OCI-LY7 (cell line): ENCODE data around the gene FBXO5. TPM values are rescaled to one million over a fixed set of nuclear protein-coding genes. Genes with fewer than 3 reads are reported as not detected.

Experiments used
- BruUV-seq: library from RNA; stranded (reverse); fragments of 400-500 nt; replicated peaks from 2 replicates; lab custom pipeline; 2021; lab: Mats Ljungman, UMichigan
- CTCF ChIA-PET: fragments of 300-600 bp; sonication (Branson Sonifier 250); formaldehyde crosslinking; loops from one replicate; lab custom pipeline; 2022; ENCODE audit warnings: antibody characterized with exemption; ENCODE audit not compliant: unreplicated experiment; lab: Charles Lee
- POLR2A ChIA-PET: fragments of 300-600 bp; sonication (Branson Sonifier 250); formaldehyde crosslinking; loops from one replicate; lab custom pipeline; 2022; ENCODE audit warnings: antibody characterized with exemption; lab: Charles Lee
- DNase-seq: peaks from one replicate; pipeline ENCODE4 v3.0.0-alpha.2; 2015; ENCODE audit warnings: low spot score
- H2AFZ ChIP-seq: fragments of 200-600 bp; sonication (generic), shearing (Covaris generic); 2 replicates; pipeline ENCODE4 v1.6.1; 2014; ENCODE audit warnings: mild to moderate bottlenecking, antibody characterized with exemption, low read length, moderate library complexity
- H3K27ac ChIP-seq: fragments of 200-600 bp; sonication (generic); 2 replicates; pipeline ENCODE4 v1.5.1; 2014; ENCODE audit warnings: mixed run types, low read depth, mild to moderate bottlenecking, moderate library complexity, low read length, inconsistent platforms; ENCODE audit not compliant: poor library complexity, severe bottlenecking
- H3K36me3 ChIP-seq: fragments of 200-600 bp; sonication (generic); 2 replicates; pipeline ENCODE4 v1.6.1; 2014; ENCODE audit warnings: mild to moderate bottlenecking, antibody characterized with exemption, low read length, moderate library complexity, mixed read lengths; ENCODE audit not compliant: insufficient read depth
- H3K4me1 ChIP-seq: fragments of 200-600 bp; sonication (generic); 2 replicates; pipeline ENCODE4 v1.5.1; 2014; ENCODE audit warnings: mild to moderate bottlenecking, low read length; ENCODE audit not compliant: insufficient read depth, poor library complexity, severe bottlenecking
- H3K4me2 ChIP-seq: fragments of 200-600 bp; sonication (generic); 2 replicates; pipeline ENCODE4 v1.6.1; 2014; ENCODE audit warnings: mild to moderate bottlenecking, low read length
- H3K4me3 ChIP-seq: fragments of 200-600 bp; sonication (generic); 2 replicates; pipeline ENCODE4 v1.5.1; 2014; ENCODE audit warnings: mild to moderate bottlenecking, low read depth, low read length; ENCODE audit not compliant: poor library complexity, severe bottlenecking
- H3K79me2 ChIP-seq: fragments of 200-600 bp; sonication (generic); 2 replicates; pipeline ENCODE4 v1.6.1; 2016; ENCODE audit warnings: low read depth, mild to moderate bottlenecking, low read length, moderate library complexity, mixed read lengths; ENCODE audit not compliant: insufficient read depth
- H3K9me2 ChIP-seq: fragments of 200-600 bp; sonication (generic); 2 replicates; pipeline ENCODE4 v1.6.1; 2016; ENCODE audit warnings: mild to moderate bottlenecking, low read length, mixed read lengths; ENCODE audit not compliant: insufficient read depth
- H3K9me3 ChIP-seq: fragments of 200-600 bp; sonication (generic); 2 replicates; pipeline ENCODE4 v1.6.1; 2014; ENCODE audit warnings: mild to moderate bottlenecking, mixed run types, low read length, mixed read lengths
- H4K20me1 ChIP-seq: fragments of 200-600 bp; sonication (generic); 2 replicates; pipeline ENCODE4 v1.6.1; 2014; ENCODE audit warnings: mild to moderate bottlenecking, antibody characterized with exemption, low read length, moderate library complexity, mixed read lengths; ENCODE audit not compliant: insufficient read depth
- EZH2phosphoT487 ChIP-seq: fragments of 200-600 bp; sonication (generic); IDR thresholded peaks from 2 replicates; pipeline ENCODE4 v1.6.1; 2018; ENCODE audit warnings: low read depth, borderline replicate concordance, mild to moderate bottlenecking, mixed run types, antibody characterized with exemption, low read length, moderate library complexity, mixed read lengths
- intact Hi-C: fragments of 100-400 bp; cut with micrococcal nuclease; formaldehyde crosslinking; loops from one replicate; pipeline ENCODE4 v1.10.0; 2022; ENCODE audit not compliant: unreplicated experiment
- total RNA-seq, 2 experiments: library from RNA; depleted of rRNA in 1 of 2; stranded (reverse); fragments of >200 nt in 1 of 2; shearing (Covaris generic) in 1 of 2; gene quantifications; 2 replicates each; pipeline ENCODE4 v1.2.3, GENCODE V29; 2014 to 2022
- TF ChIP-seq, protein P1 (sequence below): fragments of 200-600 bp; sonication (generic); conservative IDR thresholded peaks from 2 replicates; pipeline ENCODE4 v1.5.1; 2014; ENCODE audit warnings: mild to moderate bottlenecking, antibody characterized with exemption, low read length, moderate library complexity, mixed read lengths

The FBXO5 gene
- total RNA-seq, 2 experiments from 2014 or later: 53.2 to 68.0 TPM

DNA sequence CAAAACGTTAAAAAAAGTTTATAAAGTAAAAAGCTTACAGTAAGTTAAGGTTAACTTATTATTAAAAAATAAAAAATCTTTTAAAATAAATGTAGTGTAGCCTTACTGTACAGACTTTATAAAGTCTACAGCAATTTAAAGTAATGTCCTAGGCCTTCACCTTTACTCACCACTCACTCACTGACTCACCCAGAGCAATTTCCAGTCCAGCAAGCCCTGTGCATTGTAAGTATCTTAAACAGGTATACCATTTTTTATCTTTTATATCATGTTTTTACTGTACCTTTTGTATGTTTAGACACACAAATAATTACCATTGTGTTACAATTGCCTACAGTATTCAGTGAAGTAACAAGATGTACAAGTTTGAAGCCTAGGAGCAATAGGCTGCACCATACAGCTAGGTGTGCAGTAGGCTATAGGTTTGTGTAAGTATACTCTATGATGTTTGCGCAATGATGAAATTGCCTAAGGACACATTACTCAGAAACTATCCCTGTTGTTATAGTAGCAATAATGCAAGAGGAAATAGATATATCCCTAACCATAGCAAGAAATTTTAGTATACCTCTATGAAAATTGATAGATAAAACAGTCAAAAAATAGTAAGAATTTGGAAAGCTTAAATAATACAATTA lies 39.5 kb downstream of the FBXO5 start:
- H3K4me3 ChIP-seq: no peak overlapping the region
- no peaks in the 10 kb centered on the region for H3K9me3 ChIP-seq
- TF ChIP-seq, protein P1, sequence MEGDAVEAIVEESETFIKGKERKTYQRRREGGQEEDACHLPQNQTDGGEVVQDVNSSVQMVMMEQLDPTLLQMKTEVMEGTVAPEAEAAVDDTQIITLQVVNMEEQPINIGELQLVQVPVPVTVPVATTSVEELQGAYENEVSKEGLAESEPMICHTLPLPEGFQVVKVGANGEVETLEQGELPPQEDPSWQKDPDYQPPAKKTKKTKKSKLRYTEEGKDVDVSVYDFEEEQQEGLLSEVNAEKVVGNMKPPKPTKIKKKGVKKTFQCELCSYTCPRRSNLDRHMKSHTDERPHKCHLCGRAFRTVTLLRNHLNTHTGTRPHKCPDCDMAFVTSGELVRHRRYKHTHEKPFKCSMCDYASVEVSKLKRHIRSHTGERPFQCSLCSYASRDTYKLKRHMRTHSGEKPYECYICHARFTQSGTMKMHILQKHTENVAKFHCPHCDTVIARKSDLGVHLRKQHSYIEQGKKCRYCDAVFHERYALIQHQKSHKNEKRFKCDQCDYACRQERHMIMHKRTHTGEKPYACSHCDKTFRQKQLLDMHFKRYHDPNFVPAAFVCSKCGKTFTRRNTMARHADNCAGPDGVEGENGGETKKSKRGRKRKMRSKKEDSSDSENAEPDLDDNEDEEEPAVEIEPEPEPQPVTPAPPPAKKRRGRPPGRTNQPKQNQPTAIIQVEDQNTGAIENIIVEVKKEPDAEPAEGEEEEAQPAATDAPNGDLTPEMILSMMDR: no peak
- TF ChIP-seq EZH2phosphoT487: no peak
- BruUV-seq: no TSS peak
- H3K36me3 ChIP-seq: no peaks in the 10 kb centered on the region
- H3K27ac ChIP-seq: no peak overlapping the region
- no peak for DNase-seq
- CTCF ChIA-PET: no interaction called here
- intact Hi-C loops: loop anchor here (10.0 kb wide), 1 partner anchor 389 kb away; no protein-coding TSS in a partner anchor
- H4K20me1 ChIP-seq: no peaks in the 10 kb centered on the region
- no peaks in the 10 kb centered on the region for H3K4me1 ChIP-seq
- no peak overlapping the region for H2AFZ ChIP-seq
- no peak overlapping the region for H3K4me2 ChIP-seq
- no peaks in the 10 kb centered on the region for H3K9me2 ChIP-seq
- POLR2A ChIA-PET: interaction anchor here (0.6 to 0.7 kb wide), 3 partner anchors 11 to 76 kb away, joined by 3 read pairs; no protein-coding TSS in a partner anchor
- H3K79me2 ChIP-seq: no peaks in the 10 kb centered on the region

- TF ChIP-seq, protein P1: no peak
- no peak for TF ChIP-seq EZH2phosphoT487
- H3K79me2 ChIP-seq: no peaks in the 10 kb centered on the region
- H3K36me3 ChIP-seq: no peaks in the 10 kb centered on the region
- H2AFZ ChIP-seq: no peak overlapping the region
- BruUV-seq: no TSS peak
- H3K27ac ChIP-seq: no peak overlapping the region
- intact Hi-C loops: loop anchor here (10.0 kb wide), 1 partner anchor 388 kb away; no protein-coding TSS in a partner anchor
- no peaks in the 10 kb centered on the region for H3K4me1 ChIP-seq
- no peaks in the 10 kb centered on the region for H3K9me2 ChIP-seq
- POLR2A ChIA-PET: interaction anchor here (0.5 to 0.7 kb wide), 2 partner anchors 359 to 1413 kb away, joined by 3 read pairs; no protein-coding TSS in a partner anchor
- H3K4me3 ChIP-seq: no peak overlapping the region
- no peak for DNase-seq
- CTCF ChIA-PET: no interaction called here
- H4K20me1 ChIP-seq: no peaks in the 10 kb centered on the region
- H3K9me3 ChIP-seq: no peaks in the 10 kb centered on the region
- no peak overlapping the region for H3K4me2 ChIP-seq
Measured at GRCh38 chr6:152942319-152942869, 40.4 kb downstream of the FBXO5 start.

- POLR2A ChIA-PET: interaction anchor here (0.7 kb wide), 1 partner anchor 360 kb away, joined by 3 read pairs; no protein-coding TSS in a partner anchor
Measured at GRCh38 chr6:152941746-152942145, 41.1 kb downstream of the FBXO5 start.

More at GRCh38 chr6:152941746-152942145, 41.1 kb downstream of the FBXO5 start:
- no peaks in the 10 kb centered on the region for H3K79me2 ChIP-seq
- CTCF ChIA-PET: no interaction called here
- TF ChIP-seq, protein P1: no peak
- TF ChIP-seq EZH2phosphoT487: no peak
- intact Hi-C loops: loop anchor here (10.0 kb wide), 1 partner anchor 387 kb away; no protein-coding TSS in a partner anchor
- no peaks in the 10 kb centered on the region for H4K20me1 ChIP-seq
- H3K27ac ChIP-seq: no peak overlapping the region
- H3K4me1 ChIP-seq: no peaks in the 10 kb centered on the region
- H3K9me2 ChIP-seq: no peaks in the 10 kb centered on the region
- H3K4me2 ChIP-seq: no peak overlapping the region
- BruUV-seq: no TSS peak
- H2AFZ ChIP-seq: no peak overlapping the region
- no peaks in the 10 kb centered on the region for H3K36me3 ChIP-seq
- H3K9me3 ChIP-seq: no peaks in the 10 kb centered on the region
- H3K4me3 ChIP-seq: no peak overlapping the region
- no peak for DNase-seq
